Muscle layer of colon (tissue), 2 donors: ENCODE results near the gene PRG2.

ENCODE experiments used
- H3K27ac ChIP-seq: one replicate; pipeline ENCODE4 v1.7.0; 2013; ENCODE audit warnings: low read depth, mild to moderate bottlenecking, low read length, moderate library complexity
- H3K27me3 ChIP-seq, 2 donors: one replicate each; pipeline ENCODE4 v1.7.0; 2013; ENCODE audit warnings: low read length in 2 of 2, mild to moderate bottlenecking in 2 of 2; ENCODE audit not compliant: insufficient read depth in 2 of 2, control insufficient read depth in 1 of 2
- H3K36me3 ChIP-seq: one replicate; pipeline ENCODE4 v1.7.0; 2013; ENCODE audit warnings: mild to moderate bottlenecking, low read length; ENCODE audit not compliant: insufficient read depth
- H3K4me1 ChIP-seq: one replicate; pipeline ENCODE4 v1.7.0; 2013; ENCODE audit warnings: mild to moderate bottlenecking, low read length; ENCODE audit not compliant: insufficient read depth
- H3K4me3 ChIP-seq, 2 donors: one replicate each; pipeline ENCODE4 v1.7.0; 2013; ENCODE audit warnings: low read length in 2 of 2, low read depth in 1 of 2, mild to moderate bottlenecking in 1 of 2, moderate library complexity in 1 of 2
- H3K9ac ChIP-seq: one replicate; pipeline ENCODE4 v1.7.0; 2013; ENCODE audit warnings: low read length
- H3K9me3 ChIP-seq: one replicate; pipeline ENCODE4 v1.7.0; 2013; ENCODE audit warnings: mild to moderate bottlenecking, low read length
- donor health status: abdominal sarcoma.
- donor health status: Adenocarcinoma of cecum.

PRG2 gene

GRCh38 chr11:57392763-57393105 is 2.3 kb upstream of the PRG2 start:
- no peaks in the 10 kb centered on the region for H3K4me1 ChIP-seq
- H3K9me3 ChIP-seq = no peaks in the 10 kb centered on the region
- H3K36me3 ChIP-seq = no peaks in the 10 kb centered on the region
- H3K4me3 ChIP-seq = no peak overlapping the region
- H3K9ac ChIP-seq = no peak overlapping the region
- H3K27ac ChIP-seq = no peak overlapping the region
- H3K27me3 ChIP-seq = no peaks in the 10 kb centered on the region

DNA sequence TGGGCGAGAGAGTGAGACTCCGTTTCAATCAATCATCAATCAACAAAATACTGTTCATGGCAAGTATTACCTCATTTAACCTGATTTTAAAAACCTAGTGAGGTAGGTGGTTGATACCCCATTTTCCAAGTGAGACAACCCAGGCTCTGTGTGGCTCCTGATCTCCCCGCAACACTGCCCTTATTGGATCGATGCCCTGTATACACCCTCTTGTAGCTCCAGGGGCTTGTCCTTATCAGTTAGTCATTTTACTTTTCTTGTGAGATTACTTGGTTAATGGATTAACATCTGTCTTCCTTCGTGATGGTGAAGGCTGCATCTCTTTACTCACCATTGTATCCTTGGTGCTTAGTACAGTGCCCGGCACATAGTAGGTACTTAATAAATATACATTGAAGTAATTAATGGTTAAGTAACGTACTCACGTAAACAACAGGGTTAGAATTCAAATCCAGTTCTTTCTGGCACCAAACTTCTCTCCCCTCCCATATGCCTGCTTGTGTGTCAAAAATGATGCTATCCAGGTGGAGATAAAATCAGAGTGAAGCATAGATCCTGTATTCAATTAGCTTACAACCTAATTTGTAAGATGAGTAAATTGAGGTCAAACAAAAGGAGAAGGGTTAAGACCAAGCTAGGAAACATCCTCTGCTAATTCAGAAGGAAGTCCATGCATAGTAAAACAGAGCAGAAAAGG is 1.8 kb upstream of the PRG2 start:
- Histone ChIP-seq H3K27me3 (no peaks in the 10 kb centered on the region), H3K27ac (no peak overlapping the region), H3K9me3 (no peaks in the 10 kb centered on the region), H3K9ac (no peak overlapping the region), H3K4me1 (no peaks in the 10 kb centered on the region), H3K4me3 (no peak overlapping the region), H3K36me3 (no peaks in the 10 kb centered on the region)

- Histone ChIP-seq H3K4me3 (no peak overlapping the region), H3K9ac (no peak overlapping the region), H3K27me3 (no peaks in the 10 kb centered on the region), H3K36me3 (no peaks in the 10 kb centered on the region), H3K27ac (no peak overlapping the region), H3K9me3 (no peaks in the 10 kb centered on the region), H3K4me1 (no peaks in the 10 kb centered on the region)
Observed at GRCh38 chr11:57391539-57391938, 1.1 kb upstream of the PRG2 start.

DNA sequence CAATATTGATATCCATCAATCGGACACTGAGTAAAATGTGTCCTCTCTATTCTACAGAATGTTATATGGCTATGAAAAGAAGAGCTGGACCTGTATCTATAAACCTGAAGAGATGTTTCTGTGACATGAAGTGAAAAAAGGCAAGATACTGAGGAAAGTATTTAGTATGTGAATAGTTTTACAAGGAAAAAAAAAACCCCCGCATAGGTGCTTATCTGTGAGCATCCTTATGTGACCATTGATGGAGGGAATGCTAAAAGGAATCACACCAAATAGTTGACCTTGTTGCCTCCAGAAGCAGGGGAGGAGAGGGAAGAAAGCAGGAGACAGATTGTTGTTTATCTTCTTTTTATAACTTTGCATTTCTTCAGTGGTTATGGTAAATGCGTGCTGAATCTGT is 661 bp upstream of the PRG2 start:
- no peaks in the 10 kb centered on the region for H3K4me1 ChIP-seq

DNA sequence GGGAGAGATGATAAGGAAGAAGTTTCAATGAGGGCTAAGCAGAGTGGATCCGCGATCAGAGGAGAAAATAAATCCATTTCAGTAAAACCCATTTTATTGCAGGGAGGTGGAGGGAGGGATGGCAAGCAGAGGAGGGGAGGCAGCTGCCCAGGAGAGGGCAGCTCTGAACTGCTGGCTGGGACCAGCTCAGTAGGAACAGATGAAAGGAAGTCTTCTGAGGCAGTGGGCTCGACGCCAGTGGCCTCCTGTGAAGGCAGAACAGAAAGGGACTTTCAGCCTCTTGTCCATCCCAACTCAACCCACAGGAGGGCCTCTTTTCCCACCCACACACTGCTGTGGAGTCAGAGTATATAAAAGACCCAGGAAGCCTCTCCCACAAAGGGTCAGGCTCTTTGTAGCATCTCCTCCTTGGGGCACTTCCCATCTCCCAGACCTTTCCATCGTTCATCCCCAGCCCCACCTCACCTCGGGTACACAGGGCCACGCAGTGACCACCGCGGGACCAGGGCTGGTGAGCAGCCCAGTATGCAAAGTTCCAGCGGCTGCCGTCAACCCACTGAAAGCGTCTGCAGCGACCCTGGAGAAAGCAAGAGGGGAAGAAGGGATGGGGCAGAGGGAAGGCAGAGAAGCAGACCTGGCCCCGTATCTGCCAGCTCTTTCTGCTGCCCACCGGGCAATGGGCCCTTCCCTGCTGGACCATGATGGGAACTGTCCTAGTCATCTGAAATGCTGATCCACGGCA is 3.0 kb downstream of the PRG2 start:
- Histone ChIP-seq H3K9me3 (no peaks in the 10 kb centered on the region), H3K4me3 (no peak overlapping the region), H3K9ac (no peak overlapping the region), H3K27me3 (no peaks in the 10 kb centered on the region), H3K4me1 (no peaks in the 10 kb centered on the region), H3K36me3 (no peaks in the 10 kb centered on the region), H3K27ac (no peak overlapping the region)

More for the DNA sequence above, 661 bp upstream of the PRG2 start:
- no peaks in the 10 kb centered on the region for H3K9me3 ChIP-seq
- H3K27me3 ChIP-seq = no peaks in the 10 kb centered on the region
- no peaks in the 10 kb centered on the region for H3K36me3 ChIP-seq
- H3K27ac ChIP-seq = no peak overlapping the region
- no peak overlapping the region for H3K9ac ChIP-seq
- no peak overlapping the region for H3K4me3 ChIP-seq

DNA sequence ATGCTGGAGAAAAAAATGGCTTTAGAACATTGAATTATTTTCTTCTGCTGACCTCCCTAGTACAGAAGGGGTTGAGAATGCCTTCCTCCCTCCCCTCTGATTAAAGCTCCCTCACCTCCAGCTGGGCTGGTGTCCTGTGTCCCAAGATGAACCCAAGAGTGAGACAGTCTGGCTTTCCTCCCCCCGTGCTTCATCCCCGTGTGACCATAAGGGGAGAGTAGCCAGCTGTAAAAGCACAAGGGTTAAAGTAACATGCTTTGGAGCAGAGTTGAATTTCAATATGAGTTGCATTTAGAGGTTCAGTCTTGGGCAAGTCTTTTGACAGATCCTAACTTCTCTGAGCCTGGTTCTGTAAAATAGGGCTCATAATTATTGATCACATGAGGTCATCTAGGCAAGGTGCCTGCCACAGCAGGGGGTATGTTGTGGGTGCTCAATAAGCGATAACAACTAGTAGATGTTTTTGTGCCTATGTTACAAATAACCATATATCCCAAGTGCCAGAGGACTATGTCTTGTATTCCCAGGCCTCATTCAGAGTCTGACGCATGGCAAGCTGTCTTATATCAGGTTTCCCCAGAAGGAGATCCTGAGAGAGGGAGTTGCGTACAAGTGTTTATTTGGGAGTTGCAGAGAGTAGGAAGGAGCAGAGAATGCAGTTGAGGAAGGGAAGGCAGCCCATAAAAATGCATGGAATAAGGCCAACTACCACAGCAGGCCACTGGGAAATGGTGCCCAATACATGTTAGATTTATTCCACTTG is 4.1 kb downstream of the PRG2 start:
- H3K9ac ChIP-seq = no peak overlapping the region

DNA sequence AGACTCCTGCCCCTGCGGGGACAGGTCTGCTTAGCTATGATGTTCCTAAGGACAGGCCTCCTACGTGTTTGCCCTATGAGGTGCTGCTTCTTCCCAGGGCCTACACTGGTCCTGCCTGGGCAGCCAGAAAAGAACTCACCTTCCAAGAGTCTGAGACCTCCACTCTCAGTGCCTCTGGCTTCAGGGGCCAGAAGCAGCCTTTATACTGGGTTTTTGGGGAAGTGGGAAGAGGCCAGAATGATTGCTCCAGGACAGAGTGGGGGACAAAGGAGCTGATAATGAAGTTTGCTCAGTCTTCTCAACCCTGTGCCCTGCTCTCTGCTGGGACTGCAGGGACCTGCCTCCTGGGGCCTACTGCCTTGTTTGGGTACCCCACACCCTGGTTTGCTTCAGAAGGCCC is 9.5 kb downstream of the PRG2 start, which contains the start of gene PRG3:
PRG3 (minus strand) TSS at position 176 of the 400 bp plus-strand sequence. CDS start 442 bp downstream, outside the sequence.
- H3K27me3 ChIP-seq = peaks cover 0 to 4% of the 10 kb centered on the region in 2 donors
- no peaks in the 10 kb centered on the region for H3K9me3 ChIP-seq
- no peak within 1 kb of the TSS for H3K27ac ChIP-seq
- no peak within 1 kb of the TSS for H3K4me3 ChIP-seq
- H3K9ac ChIP-seq = no peak within 1 kb of the TSS
- no peaks in the 10 kb centered on the region for H3K4me1 ChIP-seq
- H3K36me3 ChIP-seq = no peaks in the 10 kb centered on the region

More for the DNA sequence above, 4.1 kb downstream of the PRG2 start:
- H3K9me3 ChIP-seq = no peaks in the 10 kb centered on the region
- no peaks in the 10 kb centered on the region for H3K27me3 ChIP-seq
- no peak overlapping the region for H3K4me3 ChIP-seq
- no peak overlapping the region for H3K27ac ChIP-seq
- no peaks in the 10 kb centered on the region for H3K36me3 ChIP-seq
- no peaks in the 10 kb centered on the region for H3K4me1 ChIP-seq

DNA sequence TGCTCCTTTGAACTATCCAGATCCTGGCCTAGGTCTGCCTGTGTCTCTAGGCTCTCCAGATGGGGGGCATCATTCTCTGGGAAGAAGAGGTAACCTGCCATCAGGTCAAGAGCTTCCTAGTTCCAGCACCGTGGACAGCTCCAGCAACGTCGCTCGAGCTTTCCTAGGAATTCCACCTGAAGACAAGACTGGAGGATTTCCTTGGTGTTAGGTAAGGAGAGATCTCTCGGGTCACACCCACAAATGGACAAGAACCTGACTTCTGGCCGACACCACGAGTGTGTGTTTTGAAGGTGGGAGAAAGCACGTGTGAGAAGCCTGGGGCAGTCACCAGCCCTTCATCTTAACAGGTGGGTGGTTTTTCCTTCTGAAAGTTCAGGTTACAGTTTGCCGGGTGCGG is 10.7 kb downstream of the PRG2 start:
- Histone ChIP-seq H3K4me1 (no peaks in the 10 kb centered on the region), H3K4me3 (no peak overlapping the region), H3K9ac (no peak overlapping the region), H3K36me3 (no peaks in the 10 kb centered on the region), H3K27me3 (peaks cover 0 to 4% of the 10 kb centered on the region in 2 donors), H3K27ac (no peak overlapping the region), H3K9me3 (no peaks in the 10 kb centered on the region)

DNA sequence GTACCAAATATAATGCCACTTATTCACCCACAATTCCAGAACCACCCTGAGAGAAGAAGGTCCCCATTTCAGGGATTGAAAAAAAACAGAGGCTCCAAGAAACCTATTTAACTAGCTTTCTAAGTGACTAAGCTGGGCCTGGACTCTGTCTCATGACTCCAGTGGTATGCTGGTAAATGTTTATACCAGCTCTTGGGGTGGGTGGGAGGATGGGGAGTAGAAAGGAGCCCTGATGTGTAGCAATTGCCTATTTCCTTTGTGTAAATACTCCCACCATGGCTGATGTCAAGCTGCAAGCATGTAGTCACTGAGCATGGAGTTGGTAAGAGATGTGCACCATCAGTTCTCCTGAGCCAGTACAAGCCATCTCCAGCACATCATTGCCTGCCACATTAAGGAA is 12.3 kb downstream of the PRG2 start:
- no peak overlapping the region for H3K27ac ChIP-seq
- H3K9ac ChIP-seq = no peak overlapping the region
- no peaks in the 10 kb centered on the region for H3K4me1 ChIP-seq
- H3K27me3 ChIP-seq = peaks cover 0 to 4% of the 10 kb centered on the region in 2 donors
- H3K36me3 ChIP-seq = no peaks in the 10 kb centered on the region
- H3K4me3 ChIP-seq = no peak overlapping the region
- no peaks in the 10 kb centered on the region for H3K9me3 ChIP-seq

DNA sequence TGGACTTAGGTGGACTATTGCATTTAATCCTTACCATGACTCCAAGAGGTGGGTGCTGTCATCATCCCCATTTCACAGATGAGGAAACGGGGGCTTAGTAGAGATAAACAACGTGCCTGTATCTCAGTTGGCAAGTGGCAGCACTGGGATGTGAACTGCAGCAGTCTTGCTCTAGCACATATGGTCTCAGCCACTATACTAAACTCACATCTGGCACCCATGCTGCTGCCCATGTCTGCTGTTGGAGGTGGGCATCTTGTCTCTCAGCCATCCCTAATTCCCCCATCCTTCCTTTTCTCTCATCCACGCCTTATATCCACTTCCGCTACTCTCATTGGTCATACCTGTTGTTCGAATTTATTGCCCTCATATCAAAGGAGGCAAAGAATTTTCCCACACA is 13.3 kb downstream of the PRG2 start:
- Histone ChIP-seq H3K4me3 (no peak overlapping the region), H3K9ac (no peak overlapping the region), H3K9me3 (no peaks in the 10 kb centered on the region), H3K27me3 (peaks cover 0 to 4% of the 10 kb centered on the region in 2 donors), H3K4me1 (no peaks in the 10 kb centered on the region), H3K36me3 (no peaks in the 10 kb centered on the region), H3K27ac (no peak overlapping the region)
